CMK (cell line): ENCODE results near the gene NPAS2.

Source experiments
- DNase-seq: peaks from one replicate; pipeline ENCODE4 v3.0.0-alpha.2; 2010; ENCODE audit warnings: low read depth

Gene NPAS2

GRCh38 chr2:100821911-100822265 lies 1.9 kb downstream of the NPAS2 start:
- DNase-seq: no peak

- DNase-seq: no peak
Measured at GRCh38 chr2:100822587-100823248, 2.8 kb downstream of the NPAS2 start.

- DNase-seq: no peak
Measured at GRCh38 chr2:100823665-100824438, 3.9 kb downstream of the NPAS2 start.

- no peak for DNase-seq
Measured at GRCh38 chr2:100824842-100825241, 4.9 kb downstream of the NPAS2 start.

GRCh38 chr2:100826494-100826893 lies 6.6 kb downstream of the NPAS2 start:
- no peak for DNase-seq

GRCh38 chr2:100831158-100831750 lies 11.3 kb downstream of the NPAS2 start:
- no peak for DNase-seq

GRCh38 chr2:100831831-100832230 lies 11.9 kb downstream of the NPAS2 start:
- DNase-seq: no peak

GRCh38 chr2:100832885-100833284 lies 12.9 kb downstream of the NPAS2 start:
- DNase-seq: no peak

- DNase-seq: no peak
Measured at GRCh38 chr2:100833331-100833730, 13.4 kb downstream of the NPAS2 start.

- no peak for DNase-seq
Measured at GRCh38 chr2:100834221-100834620, 14.3 kb downstream of the NPAS2 start.

GRCh38 chr2:100835006-100835659 lies 15.2 kb downstream of the NPAS2 start:
- no peak for DNase-seq

- no peak for DNase-seq
Measured at GRCh38 chr2:100840519-100840918, 20.6 kb downstream of the NPAS2 start.

- no peak for DNase-seq
Measured at GRCh38 chr2:100842241-100842922, 22.4 kb downstream of the NPAS2 start.

- no peak for DNase-seq
Measured at GRCh38 chr2:100844514-100844913, 24.6 kb downstream of the NPAS2 start.

- DNase-seq: no peak
Measured at GRCh38 chr2:100845141-100845991, 25.4 kb downstream of the NPAS2 start.

GRCh38 chr2:100846716-100847115 lies 26.8 kb downstream of the NPAS2 start:
- no peak for DNase-seq

- DNase-seq: no peak
Measured at GRCh38 chr2:100852447-100852846, 32.5 kb downstream of the NPAS2 start.

GRCh38 chr2:100852999-100853908 lies 33.3 kb downstream of the NPAS2 start:
- no peak for DNase-seq

GRCh38 chr2:100853909-100854810 lies 34.2 kb downstream of the NPAS2 start:
- no peak for DNase-seq
